ENCODE data around the gene FGFRL1.
"Not testable (repeated sequence)": the region's sequence is repeated elsewhere in the genome, so short reads cannot be mapped to it uniquely, and the experiment has no call there.

Gene FGFRL1

DNA sequence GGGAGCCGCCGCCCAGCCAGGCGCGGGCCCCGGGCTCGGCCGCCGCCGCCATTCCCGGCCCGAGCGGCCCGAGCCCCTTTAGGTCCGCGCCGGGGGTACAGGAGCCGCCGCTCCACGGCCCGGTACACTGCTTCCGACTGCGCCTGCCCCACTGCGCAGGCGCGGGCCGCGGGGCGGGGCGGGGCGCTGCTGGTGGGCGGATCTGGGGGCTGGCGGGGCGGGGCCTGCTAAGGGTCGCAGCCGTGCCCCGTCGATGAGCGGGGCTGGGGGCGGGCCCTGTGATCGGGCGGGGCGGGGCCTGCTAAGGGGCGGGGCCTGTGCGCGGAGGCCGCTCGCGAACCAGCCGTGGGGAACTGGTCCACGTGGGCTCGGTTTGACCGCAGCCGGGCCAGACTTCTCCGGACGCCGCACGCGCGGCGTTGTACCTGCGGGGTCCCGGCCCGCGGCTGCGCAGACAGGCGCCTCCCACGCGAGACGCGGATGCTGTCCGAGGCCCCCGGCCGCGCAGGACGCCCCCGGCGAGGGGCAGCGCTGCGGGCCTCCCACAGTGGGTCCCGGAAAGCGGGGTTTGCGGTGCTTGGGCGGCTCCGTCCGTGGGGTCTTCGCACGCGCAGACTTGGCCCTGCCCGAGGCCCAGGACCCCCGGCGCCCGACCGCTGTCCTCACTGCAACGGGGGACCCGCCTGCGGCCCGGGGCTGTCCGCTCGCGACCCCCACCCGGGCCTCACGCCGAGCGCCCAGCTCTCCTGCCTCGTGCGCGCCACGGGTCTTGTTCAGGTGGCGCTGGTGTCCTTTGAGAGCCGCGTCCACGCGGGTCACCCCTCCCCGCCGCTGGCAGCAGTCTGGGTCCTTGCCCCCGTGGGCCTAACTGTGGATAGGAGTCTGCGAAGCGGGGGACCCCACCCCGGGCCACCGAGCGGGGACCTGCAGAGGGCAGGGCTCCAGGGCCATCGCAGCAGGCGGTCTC, 37.7 kb upstream of the FGFRL1 start, which contains the start of gene DGKQ:
DGKQ (minus strand) TSS at position 139 of the 967 bp plus-strand sequence; CDS start at position 52, 87 bp downstream.
- peak; percentile 82 for DNase-seq (ENCODE audit: low spot score)

DNA sequence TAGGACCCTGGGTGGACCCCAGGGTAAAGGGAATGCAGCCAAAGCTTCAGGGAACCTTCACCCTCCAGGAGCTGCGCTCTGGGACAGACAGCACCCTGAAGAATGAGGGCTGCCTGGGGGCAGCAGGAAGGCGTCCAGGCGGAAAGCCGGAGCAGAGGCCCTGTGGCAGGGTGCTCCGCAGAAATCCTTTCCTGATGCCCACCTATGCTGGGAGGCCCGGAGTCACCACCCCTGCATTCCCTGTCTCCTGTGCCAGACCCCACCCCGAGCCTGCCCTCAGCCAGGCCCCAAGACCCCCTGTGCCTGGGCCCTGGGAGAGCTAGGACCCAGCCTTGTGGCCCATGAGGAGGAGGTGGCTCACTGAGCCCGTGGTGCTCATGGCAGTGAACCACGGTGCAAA, 36.8 kb upstream of the FGFRL1 start:
- DNase-seq (ENCODE audit: low spot score): no peak

DNA sequence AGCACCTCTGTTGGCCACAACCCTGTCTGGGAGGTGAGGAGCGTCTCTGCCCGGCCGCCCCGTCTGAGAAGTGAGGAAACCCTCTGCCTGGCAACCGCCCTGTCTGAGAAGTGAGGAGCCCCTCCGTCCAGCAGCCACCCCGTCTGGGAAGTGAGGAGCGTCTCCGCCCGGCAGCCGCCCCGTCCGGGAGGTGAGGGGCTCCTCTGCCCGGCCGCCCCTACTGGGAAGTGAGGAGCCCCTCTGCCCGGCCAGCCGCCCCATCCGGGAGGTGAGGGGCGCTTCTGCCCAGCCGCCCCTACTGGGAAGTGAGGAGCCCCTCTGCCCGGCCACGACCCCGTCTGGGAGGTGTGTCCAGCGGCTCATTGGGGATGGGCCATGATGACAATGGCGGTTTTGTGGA, 35.4 kb upstream of the FGFRL1 start:
- DNase-seq (ENCODE audit: low spot score): not testable (repeated sequence)

DNA sequence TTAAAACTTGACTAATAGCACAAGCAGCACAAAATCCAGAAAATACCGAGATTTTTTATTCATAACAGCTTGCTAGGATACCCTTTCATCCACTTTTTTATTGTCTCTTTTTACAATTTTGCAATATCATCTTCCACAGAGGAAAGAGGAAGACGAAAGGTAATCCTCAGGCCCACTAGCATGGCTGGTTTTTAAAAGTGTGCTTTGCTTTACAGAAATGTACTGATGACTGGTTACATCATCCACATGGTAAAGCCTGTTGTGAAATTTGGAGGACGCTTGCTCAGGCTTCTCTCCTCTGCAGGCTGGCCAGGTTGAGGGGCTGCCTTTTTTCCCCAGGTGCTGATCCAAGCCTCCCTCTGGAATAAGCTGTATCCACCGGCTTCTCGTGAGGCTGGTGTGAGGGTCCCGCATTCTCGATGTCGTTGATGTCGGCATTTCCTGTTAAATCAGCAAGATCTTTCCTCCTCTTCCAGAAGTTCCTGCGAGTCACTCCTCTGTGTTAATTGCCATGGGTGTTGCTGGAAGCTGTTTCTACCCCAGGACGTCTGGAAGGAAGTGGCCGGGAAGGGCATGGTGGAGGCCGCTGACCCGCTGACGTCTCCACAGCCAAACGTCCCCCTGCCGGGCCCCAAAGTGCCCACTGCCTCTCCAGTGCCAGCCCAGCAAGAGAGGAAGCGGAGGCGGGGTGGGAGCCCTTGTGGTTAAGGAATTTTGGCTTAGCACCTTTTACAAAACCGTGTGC, 32.3 kb upstream of the FGFRL1 start:
- DNase-seq (ENCODE audit: low spot score): peak; percentile 29

DNA sequence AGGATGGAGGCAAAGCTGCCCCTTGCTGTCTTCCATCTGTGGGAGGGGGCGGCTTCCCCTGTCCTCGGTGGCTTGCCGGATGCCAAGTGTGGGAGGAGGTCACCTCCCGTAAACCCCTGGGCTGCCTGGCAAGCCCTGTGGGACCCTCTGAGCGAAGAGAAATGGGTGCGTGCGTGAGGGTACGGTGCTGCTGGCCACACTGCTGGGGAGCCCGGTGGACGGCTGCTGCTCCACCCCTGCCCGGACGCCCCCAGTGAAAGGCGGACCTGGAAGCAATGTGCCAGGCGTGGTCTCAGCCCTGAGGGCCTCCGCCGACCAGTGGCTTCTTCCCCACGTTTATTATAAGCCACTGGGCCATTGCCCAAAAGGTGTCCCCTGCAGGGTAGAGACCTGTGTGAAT, 29.1 kb upstream of the FGFRL1 start:
- DNase-seq (ENCODE audit: low spot score): no peak

DNA sequence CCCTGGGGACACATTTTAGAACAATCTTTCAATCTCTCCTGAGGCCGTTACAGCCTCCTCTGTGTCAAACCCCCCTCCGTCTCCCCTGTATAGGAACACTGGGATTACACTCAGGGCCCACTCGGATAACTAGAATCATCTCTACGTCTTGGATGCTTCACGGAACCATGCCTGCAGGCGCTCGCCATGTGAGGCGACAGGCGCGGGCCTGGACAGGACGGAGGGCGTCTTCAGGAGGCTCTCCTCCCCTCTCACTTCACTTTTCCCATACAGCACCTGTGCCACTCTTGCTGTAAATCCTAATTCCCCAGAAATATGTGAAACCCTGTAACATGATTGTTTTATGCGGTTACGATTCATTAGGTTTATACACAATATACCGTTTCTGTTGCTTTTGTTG, 28.6 kb upstream of the FGFRL1 start:
- DNase-seq (ENCODE audit: low spot score): no peak

DNA sequence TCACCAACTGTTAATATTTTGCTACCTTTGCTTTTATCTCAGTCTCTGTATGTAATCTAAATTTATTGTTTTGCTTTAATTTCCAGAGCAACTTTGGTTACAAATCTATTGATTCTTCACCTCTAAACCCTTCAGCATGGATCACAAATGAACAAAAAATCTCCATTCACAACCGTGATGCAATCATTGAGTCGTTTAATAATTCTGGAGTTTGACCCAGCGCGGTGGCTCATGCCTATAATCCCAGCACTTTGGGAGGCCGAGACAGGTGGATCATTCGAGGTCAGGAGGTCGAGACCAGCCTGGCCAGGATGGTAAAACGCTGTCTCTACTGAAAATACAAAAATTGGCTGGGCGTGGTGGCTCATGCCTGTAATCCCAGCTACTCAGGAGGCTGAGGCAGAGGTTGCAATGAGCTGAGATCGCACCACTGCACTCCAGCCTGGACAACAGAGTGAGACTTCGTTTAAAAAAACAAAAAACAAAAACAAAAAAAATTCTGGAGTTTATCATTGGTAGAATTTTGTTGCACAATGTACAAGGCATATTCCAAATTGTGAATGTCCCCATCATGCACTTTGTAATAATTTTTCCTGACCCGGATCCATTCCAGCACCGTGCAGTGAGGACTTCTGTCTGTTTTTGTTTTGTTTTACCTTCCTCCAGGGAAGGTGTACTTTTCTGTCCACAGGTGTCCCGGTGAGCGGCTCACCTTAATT, 26.9 kb upstream of the FGFRL1 start:
- no peak for DNase-seq (ENCODE audit: low spot score)

DNA sequence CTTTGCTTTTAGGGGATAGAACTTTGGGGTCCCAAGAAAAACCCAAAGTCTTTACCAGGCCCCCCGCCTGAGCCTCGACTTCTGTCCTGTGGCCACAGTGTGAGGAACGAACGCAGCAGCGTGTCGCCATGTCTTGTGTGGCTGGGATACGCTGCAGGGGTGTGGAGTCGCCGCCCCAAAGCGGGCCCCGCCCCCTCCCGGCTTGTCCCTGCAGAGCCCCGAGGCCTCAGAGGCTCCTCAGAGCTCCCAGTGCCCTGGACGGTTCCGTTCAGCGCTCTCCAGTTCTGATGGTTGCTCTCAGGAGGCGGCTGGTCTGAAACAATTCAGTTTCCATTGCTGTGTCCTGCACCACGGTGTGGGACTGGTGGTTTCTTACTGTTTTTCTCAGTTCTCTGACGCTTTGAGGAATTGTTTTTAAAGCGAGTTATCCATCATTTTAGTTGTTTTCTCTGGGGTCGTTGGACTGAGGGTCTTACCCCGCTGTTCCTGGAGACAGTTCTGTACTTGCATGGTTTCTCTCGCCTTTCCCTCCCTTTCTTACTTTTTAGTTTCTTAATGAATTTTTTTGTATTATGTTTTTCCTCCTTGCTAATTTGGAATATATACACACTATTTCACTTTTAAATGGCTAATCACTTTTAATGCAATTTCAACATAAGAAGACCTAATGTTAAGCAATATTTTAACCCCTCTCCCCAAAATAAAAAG, 26.1 kb upstream of the FGFRL1 start:
- peak; percentile 53 for DNase-seq (ENCODE audit: low spot score)

DNA sequence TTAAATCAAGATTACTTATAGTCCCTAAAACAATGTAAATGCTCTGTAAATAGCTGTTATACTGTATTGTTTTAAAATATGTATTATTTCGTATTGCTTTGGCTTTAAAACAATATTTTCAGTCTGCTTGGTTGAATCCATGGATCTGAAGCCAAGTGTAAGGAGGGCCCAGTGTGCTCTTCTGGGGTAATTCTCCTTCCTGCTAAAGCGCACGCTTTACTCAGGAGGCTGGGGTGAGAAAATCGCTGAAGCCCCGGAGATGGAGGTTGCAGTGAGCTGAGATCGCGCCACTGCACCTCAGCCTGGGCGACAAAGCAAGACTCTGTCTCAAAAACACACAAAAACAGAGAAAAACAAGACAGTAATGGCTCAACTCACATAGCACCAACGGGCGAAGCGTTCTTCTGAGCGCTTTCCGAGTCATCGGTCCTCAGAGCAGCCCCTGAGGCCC, 25.0 kb upstream of the FGFRL1 start:
- DNase-seq (ENCODE audit: low spot score): no peak

DNA sequence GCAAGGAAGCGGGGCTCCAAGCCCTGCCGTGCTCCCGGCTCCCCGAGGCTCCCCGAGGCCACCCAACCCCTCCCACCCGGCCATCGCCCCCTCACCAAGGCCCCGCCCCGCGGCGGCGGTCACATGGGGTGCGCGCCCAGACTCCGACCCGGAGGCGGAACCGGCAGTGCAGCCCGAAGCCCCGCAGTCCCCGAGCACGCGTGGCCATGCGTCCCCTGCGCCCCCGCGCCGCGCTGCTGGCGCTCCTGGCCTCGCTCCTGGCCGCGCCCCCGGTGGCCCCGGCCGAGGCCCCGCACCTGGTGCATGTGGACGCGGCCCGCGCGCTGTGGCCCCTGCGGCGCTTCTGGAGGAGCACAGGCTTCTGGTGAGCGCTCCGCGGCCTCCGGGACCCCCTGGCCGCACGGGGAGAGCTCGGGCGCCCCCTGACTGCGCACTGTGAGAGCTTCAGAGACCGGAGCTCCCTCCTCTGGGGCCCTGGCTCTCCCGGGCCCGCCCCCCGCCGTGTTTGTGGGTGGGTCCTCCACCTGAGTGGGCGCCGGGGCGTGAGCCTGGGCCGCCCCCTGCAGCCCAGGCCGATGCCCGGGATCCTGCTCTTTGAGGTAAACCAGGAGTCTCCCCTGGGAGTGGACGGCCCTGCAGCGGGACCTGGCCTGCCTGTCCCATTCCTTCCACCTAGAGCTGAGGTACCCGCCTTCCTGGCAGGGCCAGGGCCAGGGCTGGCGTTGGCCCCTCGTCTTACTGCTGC, 24.4 kb upstream of the FGFRL1 start, which contains the start of gene IDUA:
IDUA (plus strand) TSS at position 166 of the 745 bp plus-strand sequence; CDS start at position 207, 41 bp downstream.
- peak; percentile 79 for DNase-seq (ENCODE audit: low spot score)

DNA sequence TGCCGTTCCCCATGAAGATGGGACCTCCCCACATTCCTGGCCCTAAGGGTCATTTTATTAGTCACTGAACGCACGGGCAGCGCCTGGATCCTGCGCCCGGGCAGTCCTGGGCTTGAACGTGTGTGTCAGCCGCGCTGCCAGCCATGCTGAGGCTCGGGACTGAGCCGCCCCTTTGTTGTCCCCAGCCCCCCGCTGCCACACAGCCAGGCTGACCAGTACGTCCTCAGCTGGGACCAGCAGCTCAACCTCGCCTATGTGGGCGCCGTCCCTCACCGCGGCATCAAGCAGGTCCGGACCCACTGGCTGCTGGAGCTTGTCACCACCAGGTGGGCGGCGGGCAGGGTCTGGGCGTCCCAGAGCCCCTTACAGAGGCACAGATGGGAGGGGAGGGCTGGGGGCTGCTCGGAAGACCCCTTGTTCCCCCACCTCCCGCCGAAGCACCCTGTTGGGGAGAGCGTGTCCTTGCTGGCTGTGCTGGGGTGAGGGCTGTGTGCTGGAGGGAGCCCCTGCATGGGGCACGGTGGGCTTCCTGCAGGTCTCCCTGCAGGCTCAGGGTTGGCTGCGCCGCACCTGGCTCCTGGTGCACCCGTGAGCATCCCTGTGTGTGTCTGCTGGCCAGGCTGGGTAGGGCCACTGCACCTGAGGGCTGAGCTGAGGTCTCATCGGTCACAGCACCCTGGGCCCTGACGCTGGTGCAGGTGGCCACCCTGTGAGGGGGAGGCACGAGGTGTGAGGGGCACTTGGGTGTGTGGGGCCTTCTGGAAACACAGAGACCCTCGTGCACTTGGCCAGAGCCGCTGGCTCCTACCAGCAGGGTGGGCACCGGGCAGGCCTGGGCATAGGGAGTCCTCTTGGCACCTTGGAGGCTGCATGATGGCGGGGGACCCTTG, 23.6 kb upstream of the FGFRL1 start:
- DNase-seq (ENCODE audit: low spot score): no peak

DNA sequence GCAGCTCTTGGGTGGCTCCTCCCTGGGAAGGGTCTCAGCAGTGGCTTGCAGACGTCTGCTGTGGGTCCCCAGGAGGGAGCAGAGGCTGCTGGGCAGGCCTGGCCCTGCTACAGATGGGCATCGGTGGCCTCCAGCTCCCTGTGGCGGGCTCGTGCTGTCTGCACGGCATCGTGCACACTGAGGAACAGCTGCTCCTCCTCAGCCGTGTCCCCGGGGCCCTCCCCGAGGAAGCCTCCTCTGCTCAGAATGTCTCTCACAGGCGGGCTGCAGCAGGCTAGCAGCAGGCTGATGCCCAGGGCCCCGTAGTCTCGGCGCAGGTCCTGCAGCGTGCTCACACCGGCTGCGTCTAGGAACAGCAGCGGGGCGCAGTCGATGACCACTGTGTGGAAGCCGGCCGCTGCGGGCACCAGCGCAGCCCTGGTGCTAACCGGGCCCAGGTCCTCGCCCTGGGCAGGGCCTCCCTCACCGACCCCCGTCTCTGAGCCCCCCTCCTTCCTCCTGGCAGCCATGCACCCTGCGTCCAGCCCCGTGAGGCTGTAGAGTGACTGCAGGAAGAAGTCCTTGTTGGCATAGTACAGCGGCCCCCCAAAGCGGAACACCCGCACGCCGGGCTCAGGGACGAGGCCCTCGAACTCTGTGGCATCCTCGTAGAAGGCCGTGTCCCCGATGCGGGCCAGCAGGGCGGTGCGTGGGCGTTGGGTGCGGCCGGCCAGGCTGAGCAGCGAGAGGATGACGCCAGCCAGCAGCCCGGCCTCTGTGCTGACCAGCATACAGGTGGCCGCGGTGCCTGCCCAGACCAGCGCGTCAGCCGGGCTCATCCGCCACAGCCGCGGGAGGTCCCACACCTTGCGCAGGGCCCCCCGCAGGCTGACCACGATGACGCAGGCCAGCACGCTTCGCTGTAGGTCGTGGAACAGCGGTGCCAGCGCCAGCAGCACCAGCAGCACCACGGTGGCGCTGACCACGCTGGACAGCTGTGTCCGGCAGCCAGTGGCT, 22.4 kb upstream of the FGFRL1 start:
- DNase-seq (ENCODE audit: low spot score): no peak

DNA sequence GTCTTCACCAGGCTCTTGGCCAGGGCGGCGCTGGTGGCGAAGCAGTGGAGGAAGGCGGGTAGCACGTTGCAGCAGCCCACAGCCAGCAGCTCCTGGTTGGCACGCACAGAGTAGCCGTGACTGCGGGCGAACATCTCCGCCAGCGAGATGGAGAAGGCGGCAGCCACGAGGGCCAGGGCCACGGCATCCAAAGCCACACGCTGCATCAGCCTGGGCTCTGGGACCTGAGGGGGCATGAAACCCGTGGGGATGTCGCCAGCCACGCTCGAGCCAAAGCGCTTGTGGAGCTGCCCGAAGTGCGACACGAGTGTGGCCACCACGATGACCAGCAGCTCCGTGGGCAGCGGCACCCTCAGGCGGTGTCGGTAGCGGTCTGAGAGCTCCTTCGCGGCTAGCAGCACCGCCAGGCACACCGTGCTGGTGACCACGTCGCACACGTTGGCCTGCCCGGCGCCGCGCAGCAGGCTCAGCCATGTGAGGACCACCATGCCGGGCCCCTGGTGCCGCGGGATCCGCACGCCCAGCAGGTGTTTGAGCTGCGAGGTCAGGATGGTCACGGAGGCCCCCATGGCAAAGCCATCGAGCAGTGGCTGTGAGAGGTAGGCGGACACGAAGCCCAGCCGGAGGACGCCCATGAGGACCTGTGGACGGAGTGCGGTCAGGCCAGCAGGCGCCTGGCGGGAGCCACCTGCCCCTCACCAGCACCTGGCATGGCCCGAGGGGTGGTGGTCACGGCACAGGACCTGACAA, 21.5 kb upstream of the FGFRL1 start:
- DNase-seq (ENCODE audit: low spot score): no peak

DNA sequence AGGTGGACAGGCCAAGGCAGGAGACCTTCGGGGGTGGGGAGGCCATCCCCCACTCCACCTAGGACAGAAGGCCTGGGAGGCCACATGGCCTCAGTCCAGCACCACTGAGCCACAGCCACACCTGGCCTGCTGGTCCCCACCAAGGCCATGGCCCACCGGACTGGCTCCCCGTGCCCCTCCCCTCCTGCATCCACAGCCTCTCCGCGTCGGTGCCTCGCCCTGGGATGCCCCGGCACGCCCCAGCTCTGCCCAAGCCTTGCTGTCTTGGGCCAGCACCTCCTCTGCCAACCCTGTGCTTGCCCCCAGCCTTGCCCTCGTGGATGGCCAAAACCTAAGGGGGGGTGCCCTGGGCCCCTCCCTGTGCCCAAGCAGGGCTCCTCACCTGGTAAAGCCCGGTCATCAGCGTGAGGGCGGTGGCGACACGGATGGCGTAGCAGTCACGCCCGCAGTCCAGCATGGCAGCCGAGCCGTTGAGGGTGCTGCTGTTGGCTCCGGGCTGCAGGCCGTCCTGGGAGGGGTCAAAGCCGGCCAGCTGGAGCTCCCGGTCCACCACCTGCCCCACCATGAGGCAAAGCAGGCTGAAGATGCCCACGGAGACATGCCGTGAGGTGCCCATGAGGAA, 20.6 kb upstream of the FGFRL1 start:
- no peak for DNase-seq (ENCODE audit: low spot score)

DNA sequence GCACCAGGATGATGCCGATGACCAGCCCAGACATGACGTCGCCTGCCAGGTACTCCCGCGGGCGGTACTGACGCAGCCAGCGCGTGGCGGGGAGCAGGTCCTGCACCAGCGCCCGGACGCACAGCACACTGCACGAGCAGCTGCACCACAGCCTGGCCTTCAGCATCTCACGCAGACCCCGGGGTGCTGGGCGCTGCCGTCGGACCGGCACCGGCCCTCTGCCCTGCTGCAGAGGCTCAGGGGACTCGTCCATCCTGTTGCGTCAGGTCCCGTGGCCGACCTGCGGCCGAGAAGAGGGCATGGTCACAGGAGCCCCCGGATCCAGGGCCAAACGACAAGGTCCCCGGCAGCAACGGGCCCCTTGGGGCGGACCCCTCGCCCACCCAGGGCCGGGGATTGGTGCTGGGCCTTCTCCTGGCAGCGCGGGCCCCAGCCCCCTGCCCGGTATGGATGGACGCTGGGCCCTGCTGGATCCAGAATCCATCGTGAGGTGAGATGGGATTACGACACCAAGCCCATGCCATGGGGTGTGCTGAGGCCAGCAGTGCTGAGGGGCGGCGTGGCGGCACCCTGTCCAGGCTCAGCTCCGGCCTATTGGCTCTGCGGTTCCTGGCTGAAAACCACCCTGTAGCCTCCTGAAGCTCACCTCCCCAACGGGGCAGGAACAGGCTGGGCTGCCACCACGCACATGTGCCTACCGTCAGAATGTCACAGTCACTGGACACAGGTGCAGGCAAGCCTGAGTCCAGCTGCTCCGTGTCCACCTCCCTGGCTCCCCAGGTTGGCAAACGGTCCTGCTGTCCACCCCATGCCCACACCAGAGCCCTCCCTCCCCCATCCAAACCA, 19.8 kb upstream of the FGFRL1 start:
- DNase-seq (ENCODE audit: low spot score): no peak
